HepG2 (cell line): ENCODE data around the gene U2AF2. TPM values are rescaled to one million over a fixed set of nuclear protein-coding genes. Genes with fewer than 3 reads are reported as not detected.

Experiments used
- CREB1 ChIP-seq, 2 experiments: fragments of 450-650 bp in 1 of 2; IDR thresholded peaks; 2 replicates each; pipeline ENCODE4 v1.6.1; 2016 to 2017; ENCODE audit warnings: control low read depth in 1 of 2, mild to moderate bottlenecking in 1 of 2, missing compliant biosample characterization in 1 of 2, missing genetic modification characterization in 1 of 2
- CSRNP1 ChIP-seq: sonication (generic); formaldehyde crosslinking; IDR thresholded peaks from 2 replicates; pipeline ENCODE4 v1.8.1; 2023; ENCODE audit warnings: mild to moderate bottlenecking, missing genetic modification reagents
- E2F1 ChIP-seq: sonication (generic); formaldehyde crosslinking; IDR thresholded peaks from 2 replicates; pipeline ENCODE4 v1.5.0; 2020; ENCODE audit warnings: missing genetic modification reagents
- GTF2F1 ChIP-seq: fragments of 150-350 bp; IDR thresholded peaks from 2 replicates; pipeline ENCODE4 v1.6.1; 2014; ENCODE audit warnings: low read length
- HOXA7 ChIP-seq: sonication (generic); formaldehyde crosslinking; IDR thresholded peaks from 2 replicates; pipeline ENCODE4 v1.8.1; 2022; ENCODE audit warnings: mild to moderate bottlenecking, missing genetic modification reagents, moderate library complexity
- IKZF1 ChIP-seq: fragments of 450-650 bp; IDR thresholded peaks from 2 replicates; pipeline ENCODE4 v1.7.1; 2016
- KDM5B ChIP-seq: sonication (generic); formaldehyde crosslinking; IDR thresholded peaks from 2 replicates; pipeline ENCODE4 v1.4.0; 2020; ENCODE audit warnings: missing genetic modification reagents, mild to moderate bottlenecking, borderline replicate concordance
- MAFK ChIP-seq, 2 experiments: IDR thresholded peaks in 1 of 2; conservative IDR thresholded peaks in 1 of 2; 2 replicates each; pipeline ENCODE4 v1.6.1; 2011; ENCODE audit warnings: improper control_type of control experiment in 2 of 2, low read length in 2 of 2
- MAX ChIP-seq: IDR thresholded peaks from 2 replicates; pipeline ENCODE4 v1.6.1; 2012; ENCODE audit warnings: inconsistent platforms
- MED13 ChIP-seq: sonication (generic); formaldehyde crosslinking; IDR thresholded peaks from 2 replicates; pipeline ENCODE4 v1.5.0; 2020; ENCODE audit warnings: missing genetic modification reagents
- MXD3 ChIP-seq: IDR thresholded peaks from 2 replicates; pipeline ENCODE4 v1.6.1; 2016; ENCODE audit warnings: mild to moderate bottlenecking, missing biosample characterization, missing genetic modification reagents
- SP4 ChIP-seq: sonication (generic); formaldehyde crosslinking; IDR thresholded peaks from 2 replicates; pipeline ENCODE4 v1.8.1; 2023; ENCODE audit warnings: mild to moderate bottlenecking, missing genetic modification reagents
- TGIF2 ChIP-seq: IDR thresholded peaks from 2 replicates; pipeline ENCODE4 v1.6.1; 2016; ENCODE audit warnings: control low read depth, missing compliant biosample characterization
- XRCC5 ChIP-seq: fragments of 200-400 bp; formaldehyde crosslinking; optimal IDR thresholded peaks from 2 replicates; pipeline ENCODE3; 2017; ENCODE audit warnings: mild to moderate bottlenecking, low read length
- ZBTB7A ChIP-seq: sonication (generic); formaldehyde crosslinking; IDR thresholded peaks from 2 replicates; pipeline ENCODE4 v1.8.0; 2022; ENCODE audit warnings: mild to moderate bottlenecking, missing genetic modification reagents
- ZNF260 ChIP-seq: sonication (generic); formaldehyde crosslinking; IDR thresholded peaks from 2 replicates; pipeline ENCODE4 v1.4.0; 2020; ENCODE audit warnings: missing genetic modification reagents, low read depth, mild to moderate bottlenecking, borderline replicate concordance
- ZNF343 ChIP-seq: sonication (generic); formaldehyde crosslinking; IDR thresholded peaks from 2 replicates; pipeline ENCODE4 v1.4.0; 2020; ENCODE audit warnings: mild to moderate bottlenecking, missing genetic modification reagents
- ZNF354B ChIP-seq: sonication (generic); formaldehyde crosslinking; IDR thresholded peaks from 2 replicates; pipeline ENCODE4 v1.8.0; 2022; ENCODE audit warnings: mild to moderate bottlenecking, missing genetic modification reagents
- ZNF552 ChIP-seq: sonication (generic); formaldehyde crosslinking; IDR thresholded peaks from 2 replicates; pipeline ENCODE4 v1.9.0; 2022; ENCODE audit warnings: missing genetic modification reagents, mild to moderate bottlenecking, borderline replicate concordance
- ZNF597 ChIP-seq: sonication (generic); formaldehyde crosslinking; IDR thresholded peaks from 2 replicates; pipeline ENCODE4 v1.5.0; 2020; ENCODE audit warnings: missing genetic modification reagents
- ZNF747 ChIP-seq: sonication (generic); formaldehyde crosslinking; IDR thresholded peaks from 2 replicates; pipeline ENCODE4 v1.8.1; 2023; ENCODE audit warnings: missing genetic modification reagents, mild to moderate bottlenecking, borderline replicate concordance
- ZNF773 ChIP-seq: sonication (generic); formaldehyde crosslinking; IDR thresholded peaks from 2 replicates; pipeline ENCODE4 v1.4.0; 2020; ENCODE audit warnings: missing genetic modification reagents, borderline replicate concordance
- polyA plus RNA-seq, 8 experiments: library from polyadenylated mRNA; depleted of rRNA in 3 of 8; stranded (reverse) in 7 of 8; unstranded in 1 of 8; fragments of >200 nt; fragmentation: Illumina TruSeq in 4 of 8; extraction: Trizol in 4 of 8; gene quantifications; 2 replicates each; pipeline versions ENCODE4 v1.2.1 to v1.2.3, GENCODE V29; 2011 to 2016; ENCODE audit warnings: low read depth in 4 of 8, missing spikeins in 1 of 8, mixed read lengths in 1 of 8; ENCODE audit not compliant: insufficient read depth in 1 of 8
- total RNA-seq, 5 experiments: library from RNA; depleted of rRNA; stranded (reverse); fragments of >200 nt; fragmentation: Illumina TruSeq; extraction: Trizol; gene quantifications; 2 replicates each; pipeline ENCODE4 v1.2.3, GENCODE V29; 2016; ENCODE audit warnings: low read depth in 1 of 5

Gene U2AF2
- total and polyA plus RNA-seq, 2 of the 13 experiments (the other 11 are each of a cell fraction or from before 2014, with no cell fraction given), result 84.3 to 124 TPM

- TF ChIP-seq MED13 (CRISPR knock-in tag), result 0 out of 2 replicates have a peak, but pooled peaks have one; percentile 38
- TF ChIP-seq ZNF597, result no peak
- TF ChIP-seq SP4 (CRISPR knock-in tag), result peak; percentile 20
- peak; percentile 52; the same call in 1 of the 2 replicates for TF ChIP-seq TGIF2
- peak; percentile 24; the same call in 1 of the 2 replicates for TF ChIP-seq ZNF773 (CRISPR knock-in tag)
- no peak for TF ChIP-seq IKZF1
- TF ChIP-seq XRCC5, result peak; percentile 20
- TF ChIP-seq ZNF354B (CRISPR knock-in tag), result no peak
- no peak for TF ChIP-seq GTF2F1
- peak; percentile 96 for TF ChIP-seq MAX
- TF ChIP-seq ZBTB7A (CRISPR knock-in tag), result no peak
- TF ChIP-seq ZNF552 (CRISPR knock-in tag), result no peak
- TF ChIP-seq MXD3 (CRISPR knock-in tag), result peak; percentile 84; the same call in 1 of the 2 replicates
- TF ChIP-seq KDM5B (CRISPR knock-in tag), result peak; percentile 73; the same call in 1 of the 2 replicates
- 0 out of 2 replicates have a peak, but pooled peaks have one; percentile 50 for TF ChIP-seq ZNF343 (CRISPR knock-in tag)
- TF ChIP-seq CSRNP1, result no peak
- no peak for TF ChIP-seq ZNF747
- no peak for TF ChIP-seq CREB1 (IDR thresholded peaks at IDR 0.05)
- TF ChIP-seq CREB1 (CRISPR knock-in tag; IDR thresholded peaks at IDR 0.05), result no peak
- TF ChIP-seq ZNF260 (CRISPR knock-in tag), result no peak
- no peak for TF ChIP-seq HOXA7 (CRISPR knock-in tag)
- peak; percentile 48 for TF ChIP-seq E2F1 (CRISPR knock-in tag)
- TF ChIP-seq MAFK (conservative IDR thresholded peaks at IDR 0.05 in 1 of 2, IDR thresholded peaks at IDR 0.05 in 1 of 2; ENCODE audit: low read length in 2 of 2), result no peak
Measured at GRCh38 chr19:55654868-55655647, at the start of gene U2AF2 (continued).
